UCSD-AML1 (cell line): Measurements from ENCODE around the gene MUC5B.

Source experiments
- DNase-seq: peaks from one replicate; lab custom pipeline; 2025; ENCODE audit not compliant: unreplicated experiment; lab: John Stamatoyannopoulos, UW

Gene MUC5B

DNA sequence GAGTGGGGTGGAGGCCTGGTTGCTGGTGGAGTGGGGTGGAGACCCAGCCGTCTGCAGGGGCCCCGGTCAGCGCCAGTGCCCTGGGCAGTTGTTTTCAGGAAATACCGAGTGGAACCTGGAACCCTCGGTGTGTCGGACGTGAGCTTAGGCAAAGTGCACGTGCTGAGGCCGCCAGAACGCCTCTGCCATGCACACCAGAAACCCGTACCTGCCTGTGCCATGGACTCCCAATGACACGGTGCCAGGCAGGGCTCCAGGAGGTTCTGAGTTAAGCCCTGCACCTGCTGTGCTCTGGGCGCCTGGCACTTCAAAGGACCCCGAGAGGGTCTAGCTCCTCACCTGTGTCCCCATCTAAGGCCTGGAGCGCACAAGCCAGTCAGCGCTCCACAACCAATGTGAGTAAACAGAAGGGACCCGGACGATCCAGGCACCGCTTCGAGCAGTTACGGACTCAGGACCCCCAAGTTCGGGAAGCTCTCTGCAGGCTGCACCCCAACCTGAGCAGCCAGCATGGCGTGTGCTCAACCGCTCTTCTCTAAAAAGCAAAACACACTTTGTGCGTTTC, 74.2 kb downstream of the MUC5B start:
- no peak for DNase-seq

DNA sequence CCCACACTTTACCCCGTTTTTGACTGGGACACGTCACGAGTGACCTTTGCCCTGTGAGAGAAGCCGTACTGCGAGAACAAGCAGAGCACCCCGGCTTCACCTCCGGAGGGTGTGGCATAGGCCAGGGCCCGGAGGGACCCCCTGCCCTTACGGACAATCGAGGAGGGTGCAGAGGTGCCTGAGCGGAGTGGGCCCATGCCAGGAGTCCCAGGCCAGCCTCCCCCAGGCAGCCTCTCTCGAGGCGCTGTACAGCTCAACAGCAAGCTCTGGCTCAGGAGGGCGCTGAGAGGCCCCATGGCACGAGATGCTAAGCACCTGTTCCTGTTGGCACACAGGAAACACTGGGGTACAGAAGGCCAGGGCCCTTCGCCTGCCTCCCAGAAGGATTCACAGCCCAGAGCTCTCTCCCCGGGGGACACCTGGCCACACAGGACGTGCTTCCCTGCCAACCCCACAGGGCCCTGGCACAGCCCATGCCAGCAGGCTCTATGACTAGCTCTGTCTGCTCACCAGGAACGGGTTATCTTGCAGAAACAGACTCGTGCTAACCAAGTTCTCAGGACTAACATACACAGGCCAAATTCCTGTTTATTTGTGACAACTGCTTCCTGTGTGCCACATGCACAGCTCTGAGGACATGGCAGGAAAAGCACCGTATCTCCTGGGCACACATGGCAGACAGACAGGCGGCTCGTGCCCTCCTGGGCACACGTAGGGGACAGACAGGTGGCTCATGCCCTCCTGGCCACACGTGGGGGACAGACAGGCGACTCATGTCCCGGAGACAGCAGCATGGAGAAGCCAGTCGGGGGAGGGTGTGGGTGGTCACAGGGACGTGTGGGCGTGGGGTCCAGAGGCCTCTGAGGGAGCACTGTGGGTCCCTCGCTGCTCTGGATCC, 75.0 kb downstream of the MUC5B start:
- DNase-seq: no peak

GRCh38 chr11:1298695-1299492, 76.0 kb downstream of the MUC5B start:
- DNase-seq: peak; percentile 60

DNA sequence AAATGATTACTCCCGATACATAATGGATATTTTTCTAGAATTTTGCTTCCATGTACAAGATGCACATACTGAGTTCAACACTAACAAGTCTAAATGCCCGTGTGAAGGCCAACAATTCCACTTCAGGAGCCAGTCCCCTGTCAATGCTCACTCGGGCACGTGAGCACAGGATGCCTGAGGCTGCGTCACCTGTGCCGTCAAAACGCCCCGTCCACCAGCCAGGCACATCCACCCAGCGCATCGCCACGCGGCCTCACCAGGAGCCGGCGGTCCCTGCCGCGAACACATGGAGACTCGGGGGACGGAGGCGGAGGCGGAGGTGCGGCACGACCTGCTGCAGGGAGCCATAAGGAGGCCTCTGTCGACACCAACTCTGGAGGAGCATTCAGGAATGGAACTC, 76.8 kb downstream of the MUC5B start:
- DNase-seq: no peak

DNA sequence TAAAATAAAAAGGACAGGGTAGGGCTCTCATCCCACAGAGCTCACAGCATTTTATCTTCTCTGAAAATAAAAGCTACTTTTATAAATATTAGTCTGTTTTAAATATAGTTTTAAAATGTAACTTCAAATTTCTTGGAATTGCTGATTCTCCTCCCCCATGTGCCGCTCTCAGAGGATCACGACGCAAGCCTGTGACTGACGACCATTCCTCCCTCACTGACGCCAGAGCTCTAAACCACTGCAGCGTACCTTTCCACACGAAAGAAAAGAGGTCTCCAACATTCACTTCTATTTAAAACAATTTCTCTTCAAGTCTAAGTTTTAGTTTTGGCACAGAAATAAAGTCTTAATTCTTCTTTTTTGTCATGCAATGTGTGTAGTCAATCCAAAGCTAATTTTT, 77.3 kb downstream of the MUC5B start:
- no peak for DNase-seq

DNA sequence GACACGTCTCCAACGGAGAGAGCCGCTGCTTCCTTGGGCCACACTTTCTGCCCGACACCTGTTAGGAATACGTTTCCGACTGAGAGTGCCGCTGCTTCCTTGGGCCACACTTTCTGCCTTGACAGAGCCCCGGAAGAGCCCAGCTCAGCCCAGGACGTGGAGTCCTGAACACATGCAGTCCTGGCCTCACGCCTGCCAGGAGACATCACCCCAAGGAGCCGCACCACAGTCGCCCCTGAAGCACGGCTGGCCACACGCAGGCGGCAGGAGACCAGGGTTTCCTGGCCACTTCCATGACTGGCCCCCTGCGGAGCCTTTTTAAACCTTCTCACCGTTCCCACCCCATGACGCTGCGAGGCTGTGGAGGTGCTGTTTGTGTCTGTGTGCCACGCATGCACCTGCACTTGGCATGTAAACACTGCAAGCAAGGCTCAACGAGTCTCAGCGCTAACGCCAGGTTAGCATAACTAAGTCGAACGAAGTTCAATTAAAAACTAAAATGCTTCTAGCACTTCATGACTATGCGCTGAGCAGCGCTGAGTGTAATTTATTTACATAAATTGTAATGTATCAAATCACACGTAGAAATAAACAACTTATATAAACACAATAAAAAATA, 77.8 kb downstream of the MUC5B start:
- DNase-seq: no peak

DNA sequence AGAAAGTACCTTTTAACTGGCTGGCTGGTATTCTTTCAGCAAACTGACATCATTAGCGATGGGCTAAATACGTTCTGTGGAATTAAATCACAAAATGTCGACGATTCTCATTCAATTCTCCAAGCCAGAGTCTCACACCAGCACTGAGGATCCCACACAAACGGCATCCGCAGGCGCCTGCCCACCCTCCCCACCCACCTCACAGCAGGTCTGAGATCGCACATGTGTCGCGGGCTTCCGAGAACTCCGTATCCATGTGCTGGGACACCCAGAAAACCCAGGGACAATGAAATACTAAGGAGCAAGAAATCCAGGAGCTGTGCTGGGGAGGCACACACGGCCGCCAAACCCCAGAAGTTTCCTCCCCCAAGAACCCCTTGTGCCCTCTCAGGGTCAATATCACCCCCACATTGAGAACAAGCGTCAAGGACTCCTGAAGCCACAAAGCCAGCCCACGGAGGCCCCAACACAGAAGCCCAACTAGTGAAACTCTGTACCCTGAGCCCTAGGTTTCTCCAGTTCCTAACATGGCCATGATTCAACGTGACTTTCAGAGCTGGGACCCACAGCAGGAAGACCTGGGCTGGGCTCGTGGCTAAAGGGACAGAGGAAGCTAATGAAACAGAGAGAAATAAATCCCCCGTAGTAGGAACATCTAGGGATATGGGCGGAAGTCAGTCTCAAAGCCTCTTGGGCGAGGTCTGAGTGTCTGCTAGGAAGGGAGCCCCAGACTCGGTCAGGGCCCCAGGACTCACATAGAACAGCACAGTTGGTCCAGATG, 78.5 kb downstream of the MUC5B start:
- DNase-seq: no peak

DNA sequence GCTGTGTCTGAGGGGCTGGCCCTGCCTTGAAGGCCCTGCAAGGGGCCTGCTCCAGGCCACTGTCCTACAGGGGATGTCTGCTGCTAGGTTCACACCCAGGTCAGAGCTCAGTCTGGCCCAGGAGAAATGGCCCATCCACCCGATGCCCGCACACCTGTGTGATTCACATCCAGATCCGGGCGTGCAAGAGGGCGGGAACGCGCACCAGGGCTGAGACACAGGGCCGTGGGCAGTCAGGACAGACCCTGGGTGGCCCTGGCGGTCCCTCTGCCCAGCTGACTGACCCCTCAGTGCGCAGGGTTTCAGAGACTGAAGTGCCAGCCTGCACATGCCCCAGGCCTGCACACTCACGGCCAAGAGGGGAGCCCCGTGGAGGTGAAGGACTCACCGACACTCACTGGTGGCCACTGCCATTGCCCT, 79.2 kb downstream of the MUC5B start:
- DNase-seq: no peak

DNA sequence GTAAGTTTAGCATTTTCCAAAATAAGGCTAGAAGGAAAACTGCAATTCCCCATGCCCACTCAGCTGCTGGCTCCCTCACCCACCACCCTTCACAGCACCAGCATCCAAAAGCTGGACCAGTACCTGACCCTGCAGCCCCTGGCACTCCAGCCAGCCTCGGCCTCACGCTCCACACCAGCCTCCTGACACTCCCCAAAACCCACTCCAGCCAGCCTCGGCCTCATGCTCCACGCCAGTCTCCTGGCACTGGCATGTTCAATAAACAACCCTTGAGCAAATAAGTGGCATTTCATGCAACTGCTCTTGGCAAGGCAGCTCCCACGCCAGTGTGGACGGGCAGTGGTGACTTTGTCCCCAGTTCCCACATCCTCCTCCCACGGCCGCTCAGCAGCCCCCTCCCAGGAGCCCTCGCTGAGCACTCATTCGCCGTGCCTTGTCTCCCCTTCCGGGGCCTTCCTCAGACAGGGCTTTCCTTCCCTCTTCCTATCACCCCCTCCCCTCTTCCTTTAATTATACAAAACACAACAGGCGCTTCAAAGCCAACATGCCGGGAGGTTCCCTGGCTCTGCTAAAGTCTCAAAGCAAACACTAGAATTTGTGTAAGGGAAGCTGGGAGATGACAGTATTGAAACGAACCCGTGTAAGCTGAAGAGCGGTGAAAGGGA, 79.7 kb downstream of the MUC5B start:
- peak; percentile 58 for DNase-seq

DNA sequence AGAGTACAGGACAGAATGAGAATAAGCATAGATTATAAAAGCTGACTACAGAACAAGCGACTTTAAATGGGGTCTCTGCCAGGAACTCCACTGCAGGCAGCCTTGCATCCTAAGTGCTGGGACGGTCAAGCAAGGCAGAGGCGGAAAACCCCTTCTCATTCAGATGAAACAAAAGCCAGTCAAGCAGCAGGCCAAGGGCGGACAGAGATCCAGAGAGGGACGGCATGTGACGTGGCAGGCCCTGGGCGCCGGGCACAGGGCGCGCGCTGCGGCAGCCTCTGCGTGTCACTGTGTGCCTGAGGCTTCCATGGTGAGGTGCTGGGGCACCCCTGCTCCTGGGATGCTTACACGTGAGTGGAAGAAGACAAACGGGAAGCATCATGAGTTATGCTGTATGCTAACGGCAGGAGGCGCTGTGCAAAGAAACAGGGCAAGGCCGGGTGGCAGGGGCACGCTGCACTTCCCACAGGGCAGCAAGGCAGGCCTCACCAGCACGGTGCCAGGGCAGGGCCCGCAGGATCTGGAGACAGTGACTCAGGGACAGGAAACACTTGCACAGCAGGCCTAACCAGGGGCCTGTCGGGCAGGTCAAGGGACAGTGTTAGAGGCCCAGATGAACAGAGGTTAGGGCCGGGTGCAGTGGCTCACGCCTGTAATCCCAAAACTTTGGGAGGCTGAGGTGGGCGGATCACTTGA, 80.4 kb downstream of the MUC5B start:
- DNase-seq: peak; percentile 62

GRCh38 chr11:1303973-1304372, 81.1 kb downstream of the MUC5B start:
- no peak for DNase-seq

DNA sequence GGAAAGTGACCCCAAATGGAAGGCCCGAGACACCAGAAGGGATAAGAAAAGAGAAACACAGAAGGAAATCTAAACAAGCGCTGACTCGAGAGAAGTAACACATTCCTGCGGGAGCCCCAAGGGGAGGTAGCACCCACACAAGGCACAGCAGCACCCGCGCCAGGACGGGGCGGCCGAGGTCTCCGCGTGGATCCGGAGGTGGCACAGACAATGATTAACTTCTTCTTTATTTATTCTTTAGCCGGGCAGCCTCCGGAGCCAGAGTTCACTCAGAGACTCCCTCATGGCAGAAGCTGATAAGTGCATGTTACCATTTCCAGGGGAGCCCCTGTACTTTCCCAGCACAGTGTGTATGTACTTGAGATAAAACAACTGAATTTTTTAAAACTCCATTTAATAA, 81.5 kb downstream of the MUC5B start:
- no peak for DNase-seq

GRCh38 chr11:1305063-1305495, 82.2 kb downstream of the MUC5B start:
- DNase-seq: no peak

DNA sequence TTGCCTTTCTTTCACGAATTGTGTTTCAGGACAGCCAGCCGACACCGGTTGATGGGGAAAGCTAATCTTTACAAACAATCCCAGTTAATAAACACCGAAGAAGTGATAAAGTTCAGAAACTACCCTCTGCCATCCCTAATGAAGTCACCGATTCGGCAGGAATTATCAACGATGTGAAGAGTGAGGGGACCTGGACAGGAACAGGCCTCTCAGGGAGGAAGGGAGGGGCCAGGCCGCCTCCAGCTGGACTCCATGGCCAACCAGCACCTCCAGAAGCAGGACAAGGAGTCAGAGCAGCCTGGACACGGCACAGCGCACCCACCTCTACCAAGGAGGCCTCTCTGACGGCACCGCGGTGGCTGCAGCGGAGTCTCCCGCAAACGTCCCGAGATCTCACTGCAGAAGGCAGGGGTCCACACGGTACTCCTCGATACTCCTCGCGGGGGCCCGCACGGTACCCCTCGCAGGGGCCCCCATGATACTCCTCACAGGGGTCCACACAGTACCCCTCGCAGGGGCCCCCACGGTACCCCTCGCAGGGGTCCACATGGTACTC, 82.7 kb downstream of the MUC5B start:
- DNase-seq: no peak

GRCh38 chr11:1306186-1307162, 83.6 kb downstream of the MUC5B start:
- DNase-seq: no peak

GRCh38 chr11:1307163-1307870, 84.5 kb downstream of the MUC5B start:
- DNase-seq: peak; percentile 54

DNA sequence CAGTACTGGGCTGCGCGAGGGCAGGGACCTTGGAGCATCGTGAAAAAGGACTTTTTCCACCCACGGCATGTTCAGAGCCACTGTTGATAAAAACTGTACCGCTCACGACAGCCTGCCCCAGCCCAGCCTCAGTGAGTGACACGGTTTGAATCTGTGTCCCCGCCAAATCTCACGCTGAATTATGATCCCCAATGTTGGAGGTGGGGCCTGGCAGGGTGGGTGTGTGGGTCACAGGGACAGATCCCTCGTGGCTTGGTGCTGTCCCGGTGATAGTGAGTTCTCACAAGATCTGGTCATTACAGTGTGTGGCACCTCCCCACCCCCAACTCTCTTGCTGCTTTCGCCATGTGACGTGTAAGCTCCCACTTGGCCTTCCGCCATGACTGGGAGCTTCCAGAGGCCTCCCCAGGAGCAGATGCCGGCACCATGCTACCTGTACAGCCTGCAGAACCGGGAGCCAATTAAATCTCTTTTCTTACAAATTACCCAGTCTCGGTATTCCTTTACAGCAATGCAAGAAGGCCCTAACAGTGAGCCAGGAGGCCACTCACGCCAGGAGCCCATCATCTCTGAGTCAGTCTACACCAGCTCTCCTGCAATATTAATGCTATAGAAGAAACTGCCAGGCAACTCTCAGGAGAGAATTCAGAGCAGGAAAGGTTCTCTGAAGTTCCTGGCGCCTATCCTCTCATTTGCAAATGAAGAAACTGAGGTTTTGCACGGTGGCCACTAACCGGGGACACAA, 85.3 kb downstream of the MUC5B start:
- DNase-seq: no peak
